ENCODE data around the gene C1orf122. TPM values are rescaled to one million over a fixed set of nuclear protein-coding genes. Genes with fewer than 3 reads are reported as not detected.
A peak's percentile ranks its signal among the peaks of the same experiment; 100 is the strongest.

The C1orf122 gene
- total and polyA plus RNA-seq, 2 of the 13 experiments (the other 11 are each of a cell fraction or from before 2014, with no cell fraction given), result 18.7 to 40.6 TPM

DNA sequence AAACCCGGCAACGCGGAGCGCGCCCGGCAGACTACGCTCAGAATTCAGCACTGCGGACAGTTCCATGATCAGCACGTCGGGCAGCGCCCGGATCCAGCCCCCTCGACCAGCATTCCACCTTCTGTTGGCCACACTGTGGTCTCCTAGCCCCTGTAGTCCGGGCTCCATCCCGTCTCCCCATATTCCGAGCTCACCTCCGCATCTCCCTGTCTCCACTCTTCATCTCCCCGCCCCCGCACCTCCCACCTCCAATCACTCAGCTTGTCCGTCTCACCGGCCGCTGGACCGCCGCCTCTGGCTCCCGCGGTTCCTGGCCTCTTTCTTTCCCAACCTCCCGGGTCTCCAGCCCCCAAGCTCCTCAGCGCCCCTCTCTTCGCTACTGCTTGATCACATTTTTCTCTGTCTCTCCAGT lies 43.2 kb upstream of the C1orf122 start (continued):
- TF ChIP-seq FOXM1 (CRISPR knock-in tag; IDR thresholded peaks at IDR 0.05), result peak; percentile 98
- TF ChIP-seq EP300 (IDR thresholded peaks at IDR 0.05; ENCODE audit: low read depth in 2 of 2, low read length in 2 of 2), result no peak
- TF ChIP-seq EP300 (CRISPR knock-in tag; IDR thresholded peaks at IDR 0.05; ENCODE audit: borderline replicate concordance), result peak; percentile 82
- TF ChIP-seq FOSL2 (CRISPR knock-in tag; IDR thresholded peaks at IDR 0.05), result peak; percentile 85
- TF ChIP-seq REXO4 (CRISPR knock-in tag; IDR thresholded peaks at IDR 0.05; ENCODE audit: borderline replicate concordance), result peak; percentile 95
- TF ChIP-seq, protein P1, sequence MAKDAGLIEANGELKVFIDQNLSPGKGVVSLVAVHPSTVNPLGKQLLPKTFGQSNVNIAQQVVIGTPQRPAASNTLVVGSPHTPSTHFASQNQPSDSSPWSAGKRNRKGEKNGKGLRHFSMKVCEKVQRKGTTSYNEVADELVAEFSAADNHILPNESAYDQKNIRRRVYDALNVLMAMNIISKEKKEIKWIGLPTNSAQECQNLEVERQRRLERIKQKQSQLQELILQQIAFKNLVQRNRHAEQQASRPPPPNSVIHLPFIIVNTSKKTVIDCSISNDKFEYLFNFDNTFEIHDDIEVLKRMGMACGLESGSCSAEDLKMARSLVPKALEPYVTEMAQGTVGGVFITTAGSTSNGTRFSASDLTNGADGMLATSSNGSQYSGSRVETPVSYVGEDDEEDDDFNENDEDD (CRISPR knock-in tag; IDR thresholded peaks at IDR 0.05; ENCODE audit: borderline replicate concordance), result peak; percentile 56; the same call in 1 of the 2 replicates
- TF ChIP-seq, protein P2, sequence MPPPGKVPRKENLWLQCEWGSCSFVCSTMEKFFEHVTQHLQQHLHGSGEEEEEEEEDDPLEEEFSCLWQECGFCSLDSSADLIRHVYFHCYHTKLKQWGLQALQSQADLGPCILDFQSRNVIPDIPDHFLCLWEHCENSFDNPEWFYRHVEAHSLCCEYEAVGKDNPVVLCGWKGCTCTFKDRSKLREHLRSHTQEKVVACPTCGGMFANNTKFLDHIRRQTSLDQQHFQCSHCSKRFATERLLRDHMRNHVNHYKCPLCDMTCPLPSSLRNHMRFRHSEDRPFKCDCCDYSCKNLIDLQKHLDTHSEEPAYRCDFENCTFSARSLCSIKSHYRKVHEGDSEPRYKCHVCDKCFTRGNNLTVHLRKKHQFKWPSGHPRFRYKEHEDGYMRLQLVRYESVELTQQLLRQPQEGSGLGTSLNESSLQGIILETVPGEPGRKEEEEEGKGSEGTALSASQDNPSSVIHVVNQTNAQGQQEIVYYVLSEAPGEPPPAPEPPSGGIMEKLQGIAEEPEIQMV (CRISPR knock-in tag; IDR thresholded peaks at IDR 0.05; ENCODE audit: low read depth), result peak; percentile 89; the same call in 1 of the 2 replicates
- TF ChIP-seq ATAD3A (CRISPR knock-in tag; IDR thresholded peaks at IDR 0.05), result peak; percentile 99
- TF ChIP-seq ZNF503 (CRISPR knock-in tag; IDR thresholded peaks at IDR 0.05), result peak; percentile 95
- peak; percentile 91 for TF ChIP-seq FOSL1 (CRISPR knock-in tag; IDR thresholded peaks at IDR 0.05; ENCODE audit: borderline replicate concordance)
- peak; percentile 97 for TF ChIP-seq NR3C1 (CRISPR knock-in tag; IDR thresholded peaks at IDR 0.05)
- TF ChIP-seq ZC3H13 (CRISPR knock-in tag; IDR thresholded peaks at IDR 0.05), result peak; percentile 96
- TF ChIP-seq MLLT10 (CRISPR knock-in tag; IDR thresholded peaks at IDR 0.05), result peak; percentile 96
- no peak for TF ChIP-seq CCAR2 (optimal IDR thresholded peaks at IDR 0.05; ENCODE audit: low read depth, low read length)
- TF ChIP-seq RFX3 (CRISPR knock-in tag; IDR thresholded peaks at IDR 0.05), result peak; percentile 70
- peak; percentile 72 for TF ChIP-seq ZFP91 (CRISPR knock-in tag; IDR thresholded peaks at IDR 0.05; ENCODE audit: borderline replicate concordance)
- TF ChIP-seq ZFP82 (CRISPR knock-in tag; IDR thresholded peaks at IDR 0.05; ENCODE audit: borderline replicate concordance), result peak; percentile 100
- peak; percentile 99; the same call in 1 of the 2 replicates for TF ChIP-seq CAMTA2 (CRISPR knock-in tag; IDR thresholded peaks at IDR 0.05; ENCODE audit: borderline replicate concordance)
- peak; percentile 91; the same call in 1 of the 2 replicates for TF ChIP-seq ZSCAN5A (CRISPR knock-in tag; IDR thresholded peaks at IDR 0.05; ENCODE audit: borderline replicate concordance)
- TF ChIP-seq KLF13 (CRISPR knock-in tag; IDR thresholded peaks at IDR 0.05), result peak; percentile 99
- TF ChIP-seq NFRKB (IDR thresholded peaks at IDR 0.05), result no peak
- peak; percentile 99 for TF ChIP-seq IRF9 (CRISPR knock-in tag; IDR thresholded peaks at IDR 0.05; ENCODE audit: borderline replicate concordance)
